NCI-H2081 (cell line): ENCODE results near the gene NAV1.
"Not testable (repeated sequence)": the region's sequence is repeated elsewhere in the genome, so short reads cannot be mapped to it uniquely, and the experiment has no call there.

ENCODE experiments used
- DNase-seq, 2 experiments: peaks; one replicate each; lab custom pipeline; 2025; lab: John Stamatoyannopoulos, UW

NAV1 gene, protein sequence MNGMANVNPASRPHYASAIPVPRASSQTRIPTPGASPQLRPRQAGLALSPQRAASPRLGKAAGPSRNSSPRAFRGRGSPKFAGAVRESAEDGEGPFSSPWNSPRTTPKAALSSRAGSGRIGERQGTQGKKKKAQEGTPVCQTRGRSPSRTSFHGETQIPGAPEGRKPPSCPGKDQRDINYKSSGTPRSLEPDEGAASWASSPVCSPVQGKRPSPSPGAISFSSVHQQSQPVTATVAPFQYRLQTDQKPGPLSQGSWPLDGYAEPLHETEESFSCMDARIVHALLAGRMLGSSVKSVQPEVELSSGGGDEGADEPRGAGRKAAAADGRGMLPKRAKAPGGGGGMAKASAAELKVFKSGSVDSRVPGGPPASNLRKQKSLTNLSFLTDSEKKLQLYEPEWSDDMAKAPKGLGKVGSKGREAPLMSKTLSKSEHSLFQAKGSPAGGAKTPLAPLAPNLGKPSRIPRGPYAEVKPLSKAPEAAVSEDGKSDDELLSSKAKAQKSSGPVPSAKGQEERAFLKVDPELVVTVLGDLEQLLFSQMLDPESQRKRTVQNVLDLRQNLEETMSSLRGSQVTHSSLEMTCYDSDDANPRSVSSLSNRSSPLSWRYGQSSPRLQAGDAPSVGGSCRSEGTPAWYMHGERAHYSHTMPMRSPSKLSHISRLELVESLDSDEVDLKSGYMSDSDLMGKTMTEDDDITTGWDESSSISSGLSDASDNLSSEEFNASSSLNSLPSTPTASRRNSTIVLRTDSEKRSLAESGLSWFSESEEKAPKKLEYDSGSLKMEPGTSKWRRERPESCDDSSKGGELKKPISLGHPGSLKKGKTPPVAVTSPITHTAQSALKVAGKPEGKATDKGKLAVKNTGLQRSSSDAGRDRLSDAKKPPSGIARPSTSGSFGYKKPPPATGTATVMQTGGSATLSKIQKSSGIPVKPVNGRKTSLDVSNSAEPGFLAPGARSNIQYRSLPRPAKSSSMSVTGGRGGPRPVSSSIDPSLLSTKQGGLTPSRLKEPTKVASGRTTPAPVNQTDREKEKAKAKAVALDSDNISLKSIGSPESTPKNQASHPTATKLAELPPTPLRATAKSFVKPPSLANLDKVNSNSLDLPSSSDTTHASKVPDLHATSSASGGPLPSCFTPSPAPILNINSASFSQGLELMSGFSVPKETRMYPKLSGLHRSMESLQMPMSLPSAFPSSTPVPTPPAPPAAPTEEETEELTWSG (N-terminal part only)

GRCh38 chr1:201538612-201539551 lies at the start of gene NAV1:
Gene NAV1, plus strand, starts transcription at chr1:201539127. Its CDS starts 83,758 bp downstream, at chr1:201622885.
- DNase-seq: peak; percentile 55 to 64

- no peak for DNase-seq
Measured at GRCh38 chr1:201489643-201490261, 49.2 kb upstream of the NAV1 start.

- DNase-seq: no peak
Measured at GRCh38 chr1:201490708-201491131, 48.2 kb upstream of the NAV1 start.

GRCh38 chr1:201491896-201492511 lies 46.9 kb upstream of the NAV1 start:
- DNase-seq: no peak

DNA sequence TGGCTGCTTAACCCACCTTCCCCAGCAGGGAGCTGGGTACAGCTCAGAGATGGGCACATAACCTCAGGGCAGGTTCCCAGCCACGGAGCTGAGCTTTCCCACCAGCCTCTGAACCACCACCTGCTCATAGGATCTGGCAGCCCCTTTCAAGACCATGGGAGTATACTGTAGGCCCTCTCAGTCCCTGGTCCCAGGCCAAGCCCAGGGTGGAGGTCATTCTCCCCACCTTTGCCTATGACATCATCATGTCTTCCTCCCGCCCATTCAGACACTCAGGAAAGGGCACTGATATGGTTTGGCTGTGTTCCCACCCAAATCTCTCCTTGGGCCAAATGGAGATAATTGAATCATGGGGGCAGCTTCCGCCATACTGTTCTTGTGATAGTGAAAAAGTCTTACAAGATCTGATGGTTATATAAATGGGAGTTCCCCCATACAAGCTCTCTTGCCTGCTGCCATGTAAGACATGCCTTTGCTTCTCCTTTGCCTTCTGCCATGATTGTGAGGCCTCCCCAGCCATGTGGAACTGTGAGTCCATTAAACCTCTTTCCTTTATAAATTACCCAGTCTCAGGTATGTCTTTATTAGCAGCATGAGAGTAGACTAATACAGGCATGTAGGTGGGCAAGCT lies 45.8 kb upstream of the NAV1 start:
- DNase-seq: not testable (repeated sequence)

GRCh38 chr1:201493757-201494617 lies 44.9 kb upstream of the NAV1 start:
- DNase-seq: peak in 1 of 2 experiments; percentile 28

DNA sequence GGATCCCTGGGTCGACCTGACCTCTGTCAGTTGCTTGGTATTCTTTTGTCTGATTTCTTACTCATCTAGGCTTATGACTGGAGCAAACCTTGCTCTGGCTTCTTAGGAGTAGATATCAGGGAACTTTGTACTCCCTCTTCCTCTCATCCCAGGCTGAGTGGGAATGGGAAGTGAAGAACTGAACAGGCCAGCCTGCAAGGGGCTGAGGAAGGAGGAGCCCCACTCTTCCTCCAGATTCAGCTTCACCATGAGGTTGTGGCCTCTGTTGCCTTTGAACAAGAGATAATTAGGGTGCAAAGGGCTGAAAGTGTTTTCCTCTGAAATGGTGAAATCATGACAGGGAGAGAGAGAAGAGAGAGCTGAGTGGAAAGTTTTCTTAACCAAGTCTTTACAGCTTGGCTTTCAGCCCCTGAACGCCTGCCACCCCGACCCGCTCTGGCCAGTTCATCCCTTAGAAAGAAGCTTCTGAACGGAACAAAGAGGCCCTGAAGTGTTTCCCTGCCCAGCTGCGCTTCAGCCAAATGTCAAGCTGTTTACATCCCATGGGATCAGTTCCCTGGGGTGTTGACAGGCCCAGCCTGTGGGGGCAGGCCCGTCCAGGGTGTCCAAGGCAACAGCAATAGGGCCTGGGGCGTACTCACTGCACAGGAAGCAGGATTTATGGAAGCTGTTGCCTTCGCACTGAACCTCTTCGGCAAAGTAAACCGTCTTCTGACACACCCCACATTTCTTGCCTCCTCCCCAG lies 43.2 kb upstream of the NAV1 start:
- peak; percentile 70 to 82 for DNase-seq

GRCh38 chr1:201496296-201496690 lies 42.6 kb upstream of the NAV1 start:
- DNase-seq: peak in 1 of 2 experiments; percentile 36

DNA sequence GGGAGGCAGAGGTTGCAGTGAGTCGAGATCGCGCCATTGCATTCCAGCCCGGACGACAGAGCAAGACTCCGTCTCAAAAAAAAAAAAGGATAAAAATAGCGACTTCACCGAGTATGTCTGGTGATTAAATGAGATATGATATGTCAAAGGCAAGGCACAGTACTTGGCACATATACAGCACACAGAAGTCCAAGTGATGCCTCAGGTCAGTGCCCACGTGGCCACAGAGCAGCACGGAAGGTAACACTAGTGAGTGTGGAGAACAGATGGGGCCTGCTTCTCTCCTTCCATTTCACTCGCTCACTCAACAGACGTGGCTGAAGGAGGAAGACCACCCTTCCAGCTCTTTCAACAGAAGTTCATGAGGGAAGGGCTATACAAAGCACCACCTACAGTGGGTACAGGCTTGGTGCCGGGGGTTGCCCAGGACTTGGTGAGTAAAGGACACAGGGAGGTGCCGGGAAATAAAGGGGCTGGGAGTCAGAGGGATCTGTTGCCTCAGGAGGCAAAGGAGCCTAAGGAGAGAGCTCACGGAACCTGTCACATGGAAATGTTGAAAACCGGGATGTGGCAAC lies 40.9 kb upstream of the NAV1 start:
- DNase-seq: no peak

DNA sequence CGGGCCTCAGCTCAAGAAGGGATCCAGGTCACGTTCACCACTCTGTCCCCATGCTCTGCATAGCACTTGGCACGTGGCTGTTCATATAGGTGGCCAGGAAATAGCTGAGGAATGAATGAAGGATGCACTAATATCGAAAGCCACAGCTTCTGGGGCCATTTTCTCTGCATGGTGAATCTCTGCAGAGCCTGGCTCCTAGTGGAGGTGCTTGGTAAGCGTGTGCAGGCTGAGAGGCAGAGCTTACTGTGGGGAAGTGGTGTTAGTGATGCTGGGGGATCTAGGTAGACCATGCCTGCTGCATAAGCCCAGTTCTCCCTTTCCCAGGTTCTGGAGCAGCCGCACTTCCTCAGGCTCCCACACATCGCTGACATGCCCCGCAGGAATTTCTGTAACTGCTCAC lies 40.3 kb upstream of the NAV1 start:
- no peak for DNase-seq

DNA sequence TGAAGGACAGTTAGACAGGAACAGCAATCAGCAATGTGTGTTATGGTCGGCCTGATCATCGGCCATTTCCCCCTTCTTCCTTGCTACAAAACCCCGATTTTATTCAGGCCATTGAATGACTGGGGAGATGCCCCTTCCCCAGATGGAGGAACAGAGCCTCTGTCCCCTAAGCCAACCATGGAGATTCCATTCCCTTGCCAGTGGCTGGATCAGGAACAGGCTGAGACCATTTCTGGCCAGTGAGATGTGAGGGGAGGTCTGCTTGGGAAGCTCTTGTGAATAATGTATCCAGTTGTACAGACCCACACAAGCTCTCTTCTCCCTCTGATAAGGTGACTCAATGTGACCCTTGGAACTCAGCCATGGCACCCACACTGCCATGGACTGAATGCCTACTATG lies 39.7 kb upstream of the NAV1 start:
- DNase-seq: no peak

- no peak for DNase-seq
Measured at GRCh38 chr1:201499795-201500669, 38.9 kb upstream of the NAV1 start.

DNA sequence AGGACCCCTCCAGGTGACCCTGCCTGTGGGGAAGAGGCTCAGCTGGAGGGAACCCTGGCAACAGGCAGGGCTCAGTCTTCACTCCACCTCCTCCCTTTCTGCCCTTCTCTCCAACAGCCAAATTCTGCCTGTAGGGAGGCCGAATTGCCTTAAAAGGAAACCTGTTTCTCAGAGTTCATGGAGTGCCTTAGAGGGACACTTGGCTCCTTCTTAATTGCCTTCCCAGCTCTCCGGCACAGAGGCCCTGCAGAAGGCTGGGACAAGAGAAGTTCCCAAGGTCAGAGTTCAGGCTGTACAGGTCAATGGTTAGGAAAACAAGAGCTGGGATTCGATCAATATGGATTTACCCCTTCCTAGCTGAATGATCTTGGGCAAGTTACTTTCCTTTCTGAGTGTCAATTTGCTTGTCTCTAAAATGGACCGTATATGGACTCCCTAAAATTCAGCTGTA lies 38.2 kb upstream of the NAV1 start:
- DNase-seq: no peak

DNA sequence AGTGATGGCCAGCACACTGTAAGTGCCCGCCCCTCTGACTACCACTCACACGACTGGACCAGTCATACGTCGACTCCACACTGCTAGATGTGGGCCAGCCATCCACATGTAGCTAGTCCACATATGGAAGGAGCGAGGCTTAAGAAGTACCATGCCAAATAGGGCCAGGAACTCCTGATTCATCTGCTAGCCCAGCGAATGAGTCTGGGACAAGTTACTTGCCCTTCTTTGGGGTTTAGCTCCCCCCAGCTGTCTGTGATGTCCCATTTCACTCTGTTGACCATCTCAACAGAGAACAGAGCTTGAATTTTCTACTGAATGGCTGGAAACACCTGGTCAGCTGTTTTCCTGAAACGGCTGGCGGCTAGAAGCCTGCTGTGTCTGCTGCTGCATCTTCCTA lies 37.8 kb upstream of the NAV1 start:
- DNase-seq: no peak

DNA sequence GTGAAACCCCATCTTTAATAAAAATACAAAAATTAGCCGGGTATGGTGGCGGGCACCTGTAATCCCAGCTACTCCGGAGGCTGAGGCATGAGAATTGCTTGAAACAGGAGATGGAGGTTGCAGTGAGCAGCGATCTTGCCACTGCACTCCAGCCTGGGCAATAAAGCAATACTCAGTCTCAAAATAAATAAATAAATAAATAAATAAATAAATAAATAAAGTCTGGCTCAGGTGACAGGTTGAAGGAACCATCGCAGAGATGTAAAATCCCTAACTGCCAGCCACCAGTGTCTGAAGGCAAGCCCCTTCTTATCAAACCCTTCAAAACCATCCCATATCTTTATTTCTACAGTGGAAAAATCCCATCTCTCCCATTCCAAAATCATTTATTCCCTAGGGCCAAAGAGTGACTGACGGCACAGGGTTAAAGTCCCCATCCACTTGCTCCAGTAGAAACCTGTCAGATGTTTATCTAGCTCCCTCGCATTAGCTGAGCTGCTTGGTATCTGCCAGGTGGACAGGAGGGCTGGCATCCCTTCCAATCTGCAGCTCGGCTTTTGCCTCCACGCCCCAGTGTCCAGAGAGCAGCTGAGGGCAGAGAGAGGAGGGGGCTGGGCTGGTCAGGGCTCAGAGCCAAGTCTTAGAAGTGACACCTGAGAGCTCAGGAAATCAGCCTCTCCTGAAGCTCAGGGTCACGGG lies 37.0 kb upstream of the NAV1 start:
- peak; percentile 27 to 71 for DNase-seq

GRCh38 chr1:201502511-201502857 lies 36.4 kb upstream of the NAV1 start:
- DNase-seq: no peak
